Activated CD4-positive, alpha-beta T cell treated with anti-CD3 and anti-CD28 coated beads for 24 hours (primary cell): ENCODE results near the gene ALDH3A2.

Source experiments
- DNase-seq, 2 donors: peaks; one replicate each; pipeline ENCODE4 v3.0.0-alpha.2; 2020; ENCODE audit warnings: low read depth in 2 of 2

Gene ALDH3A2

GRCh38 chr17:19714542-19715411 is 66.2 kb downstream of the ALDH3A2 start:
- no peak for DNase-seq

GRCh38 chr17:19716108-19717030 is 67.8 kb downstream of the ALDH3A2 start, which contains the start of gene SLC47A2:
SLC47A2 (minus strand) TSS chr17:19716584; CDS start chr17:19716555, 29 bp downstream.
- no peak for DNase-seq

GRCh38 chr17:19717031-19717360 is 68.4 kb downstream of the ALDH3A2 start:
- no peak for DNase-seq

- DNase-seq = no peak
These were observed 68.9 kb downstream of the ALDH3A2 start for GRCh38 chr17:19717411-19717908.

GRCh38 chr17:19718041-19718612 is 69.6 kb downstream of the ALDH3A2 start:
- DNase-seq = no peak

GRCh38 chr17:19718613-19719354 is 70.2 kb downstream of the ALDH3A2 start:
- DNase-seq = no peak

- no peak for DNase-seq
These were observed 71.0 kb downstream of the ALDH3A2 start for GRCh38 chr17:19719355-19720209.

- DNase-seq = no peak
These were observed 71.6 kb downstream of the ALDH3A2 start for GRCh38 chr17:19720210-19720475.

- no peak for DNase-seq
These were observed 72.3 kb downstream of the ALDH3A2 start for GRCh38 chr17:19720631-19721426.

- DNase-seq = no peak
These were observed 75.4 kb downstream of the ALDH3A2 start for GRCh38 chr17:19723964-19724363.

- peak; percentile 8 to 29 for DNase-seq
These were observed 76.2 kb downstream of the ALDH3A2 start for GRCh38 chr17:19724501-19725420.

GRCh38 chr17:19725486-19725885 is 76.9 kb downstream of the ALDH3A2 start:
- DNase-seq = no peak

- no peak for DNase-seq
These were observed 78.3 kb downstream of the ALDH3A2 start for GRCh38 chr17:19726631-19727376.
